HG03442 (cell line): ENCODE data around the gene ARMC2.
"Not testable (repeated sequence)": the region's sequence is repeated elsewhere in the genome, so short reads cannot be mapped to it uniquely, and the experiment has no call there.

Experiments
- ATAC-seq: cut with Tn5 transposase; IDR thresholded peaks from one replicate; pipeline ENCODE4 v1.9.1; 2021; ENCODE audit warnings: mild to moderate bottlenecking, moderate library complexity; ENCODE audit not compliant: unreplicated experiment

The ARMC2 gene

DNA sequence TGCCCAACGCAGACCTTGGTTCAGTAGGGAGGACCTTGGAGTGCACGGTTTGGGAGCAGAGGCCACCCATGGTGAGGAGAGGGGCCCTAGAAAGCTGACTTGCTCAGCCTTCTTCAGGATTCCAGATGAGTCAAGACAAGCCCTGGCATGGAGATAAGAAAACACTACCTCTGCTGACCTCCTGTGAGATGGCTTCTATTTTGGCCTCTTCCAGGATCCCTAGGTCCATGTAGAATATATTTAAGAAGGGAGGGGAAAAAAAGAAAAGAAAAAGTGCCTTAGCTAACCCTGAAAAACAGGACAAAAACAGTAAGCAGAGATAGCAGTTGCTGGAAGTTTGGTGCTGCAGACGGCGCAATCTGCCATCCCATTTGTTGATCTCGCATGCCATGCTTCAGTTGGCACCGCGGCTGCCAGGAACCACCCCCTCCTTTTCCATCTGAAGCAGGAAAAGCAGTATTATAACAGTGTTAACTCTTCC lies 100.0 kb downstream of the ARMC2 start:
- ATAC-seq, result no peak

DNA sequence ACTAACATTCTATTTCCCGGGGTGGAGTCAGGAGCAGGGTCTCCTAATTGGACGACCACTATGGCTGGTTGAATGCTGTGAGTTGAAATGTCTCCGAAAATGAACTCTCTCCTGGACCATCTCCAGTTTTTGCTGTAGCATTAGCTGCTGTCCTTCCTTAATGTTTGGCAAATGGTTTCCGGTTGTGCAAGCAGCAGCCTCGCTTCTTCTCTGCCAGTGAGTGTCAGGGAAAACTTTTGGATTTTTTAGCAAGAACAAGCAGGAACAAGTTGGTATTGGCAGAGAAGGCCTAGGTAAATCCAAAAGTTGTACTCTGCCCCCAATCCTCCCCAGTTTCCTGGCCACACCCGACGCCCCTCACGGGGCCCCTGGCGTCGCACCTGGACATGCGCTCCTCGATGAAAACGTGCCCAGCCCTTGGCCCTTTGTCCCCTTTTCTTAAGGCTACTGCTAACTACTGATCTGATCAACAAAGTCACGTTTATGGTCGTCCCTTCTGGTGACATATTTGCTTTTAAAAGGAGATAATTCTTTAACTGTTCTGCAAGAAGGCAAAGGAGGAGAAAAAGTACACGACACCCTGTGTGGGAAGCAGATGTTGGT lies 103.2 kb downstream of the ARMC2 start:
- ATAC-seq, result no peak

DNA sequence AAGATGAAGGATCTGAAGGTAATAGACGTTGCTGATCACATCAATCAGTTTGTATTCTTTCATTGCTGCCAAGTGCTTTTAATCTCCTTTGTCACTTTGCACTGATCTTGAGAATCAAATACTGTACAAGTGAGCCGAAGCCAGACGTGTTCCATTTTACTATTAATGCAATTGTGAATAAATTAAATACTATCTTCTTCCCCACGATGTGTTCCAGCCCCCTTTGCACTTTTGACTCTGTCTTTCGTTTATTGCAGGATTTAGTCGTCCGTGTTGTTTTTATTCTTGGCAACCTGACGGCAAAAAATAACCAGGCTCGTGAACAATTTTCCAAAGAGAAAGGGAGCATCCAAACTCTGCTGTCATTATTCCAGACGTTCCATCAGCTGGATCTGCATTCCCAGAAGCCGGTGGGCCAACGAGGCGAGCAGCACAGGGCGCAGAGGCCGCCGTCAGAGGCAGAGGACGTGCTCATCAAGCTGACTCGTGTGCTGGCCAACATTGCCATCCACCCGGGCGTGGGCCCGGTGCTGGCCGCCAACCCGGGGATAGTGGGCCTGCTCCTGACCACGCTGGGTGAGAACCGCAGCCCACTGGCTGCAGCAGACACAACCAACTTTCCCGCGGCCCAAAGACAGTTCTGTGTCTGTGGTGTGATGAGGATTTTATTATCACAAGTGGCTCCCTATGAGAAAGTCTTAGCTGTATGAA lies 104.7 kb downstream of the ARMC2 start:
- no peak for ATAC-seq

DNA sequence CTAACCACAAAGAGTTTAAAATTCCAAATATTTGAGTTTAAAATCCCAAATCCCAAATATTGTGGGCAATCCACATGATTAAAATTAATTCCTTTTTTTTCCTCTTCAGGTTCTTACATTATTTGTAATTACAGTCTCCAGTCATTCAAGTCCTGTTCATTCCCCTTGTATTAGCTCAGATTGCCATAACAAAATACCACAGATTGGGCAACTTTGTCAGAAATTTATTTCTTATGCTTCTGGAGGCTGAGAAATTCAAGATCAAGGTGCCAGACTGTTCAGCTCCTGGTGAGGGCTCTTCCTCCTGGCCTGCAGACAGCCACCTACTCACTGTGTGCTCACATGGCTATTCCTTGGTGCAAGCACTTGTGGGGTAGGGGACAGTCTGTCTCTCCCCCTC lies 105.5 kb downstream of the ARMC2 start:
- ATAC-seq, result no peak

DNA sequence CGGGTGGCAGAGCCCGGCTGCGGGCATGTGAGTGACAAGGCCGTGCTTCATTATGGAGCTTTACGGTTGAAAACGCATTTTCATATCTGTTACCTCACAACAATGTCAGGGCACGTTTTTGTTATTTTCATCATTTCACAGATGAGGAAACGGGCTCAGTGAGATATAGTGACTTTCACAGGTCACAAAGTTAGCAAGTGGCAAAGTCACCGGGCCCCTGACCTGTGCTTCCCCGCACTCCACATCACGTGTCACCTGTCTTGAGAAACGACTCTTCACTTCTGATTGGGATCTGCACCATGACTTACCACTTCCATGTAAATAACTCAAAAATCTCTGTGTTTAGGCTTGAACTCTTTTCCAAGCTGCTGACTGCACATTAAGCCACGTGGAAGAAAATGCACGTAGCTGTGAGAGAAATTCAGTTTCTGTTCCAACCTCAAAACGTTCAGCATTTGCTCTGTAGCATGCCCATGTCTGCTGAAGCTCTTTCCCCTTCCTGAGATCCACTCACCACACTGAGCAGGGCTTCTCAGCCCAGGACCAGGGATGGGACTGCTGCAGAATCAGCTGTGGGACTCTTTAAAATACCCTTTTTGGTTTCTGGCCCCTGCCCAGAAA lies 107.2 kb downstream of the ARMC2 start:
- ATAC-seq, result no peak

DNA sequence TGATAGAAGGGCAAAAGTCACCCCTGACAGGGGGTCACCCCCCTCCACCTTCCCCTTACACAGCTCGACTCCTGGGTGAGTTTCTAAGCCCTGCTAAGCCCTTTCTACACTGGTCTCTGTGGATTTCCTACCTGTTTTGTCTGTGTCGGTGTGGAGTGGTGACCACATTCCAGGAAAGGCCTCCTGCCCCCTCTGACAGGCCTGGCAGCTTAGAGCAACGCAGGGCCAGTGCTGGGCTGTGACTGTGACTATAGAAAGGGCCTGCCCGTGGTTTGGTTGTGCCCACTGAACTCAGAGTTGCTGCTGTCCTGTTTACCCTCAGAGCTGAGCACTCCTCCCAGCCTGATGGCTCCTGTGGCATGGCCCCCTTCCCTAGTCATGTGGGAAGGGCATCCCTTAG lies 109.0 kb downstream of the ARMC2 start:
- no peak for ATAC-seq

DNA sequence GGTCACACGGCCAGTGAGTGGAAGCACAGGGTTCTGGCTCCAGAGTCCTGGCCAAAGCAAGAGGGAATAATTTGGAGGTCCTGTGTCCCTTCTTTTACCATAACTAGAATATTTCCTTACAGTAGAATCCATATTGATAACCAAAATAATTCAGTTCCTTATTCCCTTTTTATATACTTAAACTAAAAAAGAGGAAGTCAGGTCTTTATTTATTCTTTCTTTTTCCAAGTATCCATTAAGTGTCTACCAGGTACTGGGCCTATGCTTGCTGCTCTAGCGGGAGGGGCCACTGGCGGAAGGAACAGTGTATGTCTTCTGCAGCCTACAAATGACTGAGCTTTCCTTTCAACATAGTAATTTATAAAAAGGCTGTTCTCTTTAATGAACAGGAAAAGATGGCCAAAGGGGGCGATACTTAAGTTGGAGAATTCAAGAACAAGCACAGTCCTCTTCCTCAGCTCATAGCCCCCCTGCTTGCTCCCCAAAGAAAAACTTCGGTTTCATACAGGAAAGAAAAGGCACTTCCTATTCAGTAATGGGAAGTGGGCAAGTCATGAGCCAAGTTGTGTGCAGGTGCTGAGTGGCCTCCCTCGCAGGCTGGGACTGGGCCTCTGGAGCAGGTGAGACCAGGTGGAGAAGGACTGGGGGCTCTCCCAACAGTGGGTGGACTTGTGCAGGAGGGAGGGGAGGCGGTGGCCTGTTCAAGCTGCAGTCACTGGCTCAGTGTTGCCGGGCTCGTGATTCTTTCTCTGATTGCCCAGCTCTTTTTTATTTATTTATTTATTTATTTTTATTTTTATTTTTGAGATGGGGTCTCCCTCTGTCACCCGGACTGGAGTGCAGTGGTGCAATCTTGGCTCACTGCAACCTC lies 110.9 kb downstream of the ARMC2 start:
- no peak for ATAC-seq

DNA sequence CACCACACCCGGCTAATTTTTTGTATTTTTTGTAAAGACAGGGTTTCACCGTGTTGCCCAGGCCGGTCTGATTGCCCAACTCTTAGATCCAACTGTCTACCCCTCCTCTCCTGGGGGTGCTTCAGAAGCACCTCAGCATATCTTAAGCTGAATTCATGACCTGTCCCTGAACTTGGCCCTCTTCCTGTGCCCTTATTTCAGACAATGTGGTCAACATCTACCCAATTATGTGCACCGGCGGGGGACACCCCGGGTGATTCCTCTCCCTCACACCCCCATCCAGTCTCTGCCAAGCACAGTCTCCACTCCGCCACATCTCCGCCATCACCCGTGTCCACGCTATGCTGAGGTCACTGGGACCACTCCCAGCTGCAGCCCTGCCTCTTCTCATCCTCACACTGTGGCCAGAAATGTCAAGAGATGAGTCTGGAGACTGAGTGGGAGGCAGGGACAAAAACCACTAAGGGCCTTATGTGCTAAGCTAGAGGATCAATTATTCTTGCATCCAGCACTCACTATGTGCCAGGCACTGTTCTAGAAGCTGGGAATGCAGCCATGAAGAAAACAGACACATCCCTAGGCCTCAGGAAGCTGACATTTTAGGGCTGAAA lies 111.9 kb downstream of the ARMC2 start:
- ATAC-seq, result no peak

DNA sequence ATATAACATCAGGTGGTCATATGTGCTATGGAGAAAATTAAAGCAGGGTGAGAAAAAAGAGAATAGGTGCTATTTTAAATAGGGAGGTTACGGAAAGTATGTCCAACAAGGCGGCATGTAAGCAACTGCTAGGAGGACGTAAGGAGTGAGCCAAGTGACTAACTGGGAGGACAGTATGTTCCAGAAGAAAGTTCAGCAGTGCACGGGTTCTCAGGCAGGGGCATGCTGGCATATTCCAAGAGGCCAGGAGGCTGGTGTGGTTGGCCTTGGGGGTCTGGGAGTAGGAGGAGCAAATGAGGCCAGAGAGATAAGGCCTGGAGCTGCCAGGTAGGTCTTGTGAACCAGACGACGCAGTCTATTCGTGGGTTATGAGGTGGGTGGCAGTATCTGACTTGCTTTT lies 112.4 kb downstream of the ARMC2 start:
- ATAC-seq, result no peak

DNA sequence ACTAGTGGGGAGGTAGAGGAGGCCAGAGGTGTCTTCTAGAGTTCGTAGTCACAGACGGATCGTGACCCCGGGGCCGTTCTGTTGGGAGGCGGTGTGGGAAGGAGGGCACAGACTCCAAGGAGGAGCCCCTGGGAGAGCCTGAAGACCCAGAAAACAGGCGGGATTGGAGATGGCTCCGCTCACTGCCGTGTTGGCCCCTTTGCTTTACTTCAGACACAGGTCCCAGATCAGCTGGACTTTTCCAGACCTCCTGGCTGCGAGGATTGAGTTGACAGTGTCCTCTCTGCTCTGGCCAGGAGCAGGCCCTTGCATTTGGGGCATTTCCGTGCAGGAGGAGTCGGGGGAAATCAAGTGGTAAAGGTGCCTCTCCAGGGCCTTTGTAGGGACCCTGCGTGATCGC lies 112.9 kb downstream of the ARMC2 start:
- no peak for ATAC-seq

DNA sequence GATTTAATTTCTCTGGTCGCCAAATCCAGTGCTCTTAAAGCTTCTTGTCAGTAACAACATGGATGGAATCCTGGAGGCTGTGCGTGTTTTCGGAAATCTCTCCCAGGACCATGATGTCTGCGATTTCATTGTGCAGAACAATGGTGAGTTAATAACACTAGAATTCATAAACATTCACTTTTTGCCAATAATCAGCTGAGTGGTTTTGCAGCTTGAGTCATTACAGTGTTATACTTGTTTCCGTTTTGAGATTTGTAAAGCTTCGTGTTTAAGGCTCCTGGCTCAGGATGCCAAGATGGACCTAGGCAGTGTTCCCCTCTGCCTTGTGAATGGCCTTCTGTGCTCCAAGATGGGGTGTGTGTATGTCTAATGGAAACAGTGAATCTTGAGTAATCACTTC lies 113.8 kb downstream of the ARMC2 start:
- ATAC-seq, result no peak

DNA sequence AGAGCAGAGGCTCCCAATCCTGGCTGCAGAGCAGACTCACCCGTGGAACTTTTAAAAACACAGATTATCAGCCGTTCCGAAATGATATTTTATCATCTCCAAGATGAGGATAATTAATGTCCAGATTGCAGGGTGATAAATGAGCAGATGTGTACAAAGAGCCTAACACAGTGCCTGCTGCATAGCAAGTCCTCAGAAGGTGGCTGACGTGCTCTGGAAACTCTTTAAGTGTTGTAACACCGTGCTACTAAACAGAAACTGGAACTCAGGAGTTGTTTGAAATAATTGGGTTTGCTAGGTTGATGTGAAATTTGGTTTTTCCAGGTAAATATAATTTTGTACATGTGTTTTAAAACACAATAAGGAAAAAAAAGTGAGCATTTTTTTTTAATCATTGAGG lies 118.0 kb downstream of the ARMC2 start:
- ATAC-seq, result no peak

DNA sequence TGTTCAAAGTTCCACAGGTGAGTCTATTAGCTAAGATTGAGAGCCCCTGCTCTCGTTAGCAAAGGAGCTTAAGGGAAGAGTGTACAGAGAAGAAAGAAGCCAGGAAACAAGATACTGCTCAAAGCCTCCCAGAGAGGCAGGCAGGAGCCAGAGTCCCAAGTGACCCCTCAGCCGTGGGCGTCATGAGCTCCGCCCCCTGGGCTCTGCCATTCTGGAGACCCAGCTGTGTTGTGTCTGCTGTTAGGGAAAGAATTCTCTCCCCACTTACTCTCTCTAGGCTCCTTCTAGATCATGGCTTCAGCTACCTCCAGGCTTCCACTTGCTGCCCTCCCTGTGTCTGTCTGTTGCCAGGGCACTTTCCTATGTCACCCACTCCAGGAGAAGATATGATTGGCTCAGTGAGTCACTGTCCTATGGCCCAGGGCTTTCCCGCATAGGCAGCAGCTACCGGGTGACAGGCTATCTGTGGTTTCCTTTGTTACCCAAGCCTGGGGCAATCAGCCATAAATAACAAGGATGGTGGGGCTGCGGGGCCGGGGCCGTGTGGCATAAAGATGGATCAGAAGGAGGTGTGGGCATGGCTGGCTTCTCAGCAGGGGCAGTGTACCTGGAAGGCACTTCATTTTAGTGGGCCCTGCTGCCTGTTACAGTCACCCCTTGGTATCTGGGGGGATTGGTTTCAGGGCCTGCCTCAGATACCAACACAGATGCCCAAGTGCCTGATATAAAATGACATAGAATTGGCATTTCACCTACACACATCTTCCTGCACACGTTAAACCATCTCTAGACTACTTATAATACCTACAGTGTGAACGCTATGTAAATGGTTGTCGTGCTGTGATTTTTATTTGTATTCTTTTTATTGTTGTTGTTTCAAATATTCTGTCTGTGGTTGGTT lies 118.9 kb downstream of the ARMC2 start:
- no peak for ATAC-seq

DNA sequence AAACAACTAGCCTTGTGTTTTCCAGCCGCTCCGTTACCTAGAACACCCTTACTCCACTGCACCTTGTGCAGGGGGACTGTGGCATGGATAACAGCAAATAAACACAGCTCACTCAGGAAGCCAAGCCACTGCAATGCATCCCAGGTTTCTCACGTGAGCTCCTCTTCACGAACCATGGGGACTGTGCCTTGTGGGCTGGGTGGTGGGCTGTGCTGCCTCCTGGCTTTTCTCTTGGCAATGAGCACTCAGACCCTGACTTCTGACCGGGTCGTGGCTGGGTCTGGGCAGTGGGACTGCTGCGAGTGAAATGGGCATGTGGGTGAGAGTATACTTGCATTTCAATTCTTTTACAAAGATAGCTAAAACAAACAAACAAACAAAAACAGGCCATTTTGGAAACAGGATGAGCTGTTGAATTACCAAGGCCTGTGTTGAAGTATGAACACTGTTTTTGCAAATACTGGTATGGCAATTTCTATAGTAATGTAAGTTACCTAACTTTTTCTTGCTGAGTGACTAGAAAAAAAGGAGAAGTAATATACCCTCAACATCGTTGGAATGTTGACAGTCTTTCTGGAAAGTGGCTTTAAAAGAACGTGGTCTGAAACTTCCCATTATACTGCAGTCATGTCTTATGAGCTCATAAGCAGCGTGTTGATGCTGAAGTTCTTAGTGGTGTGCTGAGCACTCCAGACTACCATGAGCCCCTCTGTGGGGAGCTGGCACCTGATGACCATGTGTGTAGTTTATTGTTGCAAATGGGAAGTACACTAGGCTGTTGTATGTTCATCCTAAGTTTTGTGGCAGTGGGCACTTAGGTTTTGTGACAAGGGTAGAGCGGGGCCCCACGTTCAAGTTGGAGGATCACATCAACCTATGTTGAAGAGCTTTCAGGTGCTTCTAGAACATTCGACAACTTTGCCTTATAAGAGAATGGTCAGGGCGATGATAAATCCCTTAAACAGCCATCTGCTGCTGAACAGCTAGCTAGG lies 120.4 kb downstream of the ARMC2 start:
- no peak for ATAC-seq

DNA sequence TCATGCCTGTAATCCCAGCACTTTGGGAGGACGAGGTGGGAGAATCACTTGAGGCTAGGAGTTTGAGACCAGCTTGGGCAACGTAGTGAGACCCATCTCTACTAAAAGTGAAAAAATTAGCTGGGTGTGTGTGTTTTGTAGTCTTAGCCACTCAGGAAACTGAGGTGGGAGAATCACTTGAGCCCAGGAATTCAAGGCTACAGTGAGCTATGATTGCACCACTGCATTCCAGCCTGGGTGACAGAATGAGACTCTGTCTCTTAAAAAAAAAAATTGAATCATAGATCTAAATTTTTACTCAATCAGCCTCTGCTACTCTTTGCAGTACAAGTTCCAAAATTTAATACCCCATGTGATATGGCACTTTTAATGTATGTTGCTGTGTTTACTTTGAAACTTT lies 121.6 kb downstream of the ARMC2 start:
- ATAC-seq, result no peak

DNA sequence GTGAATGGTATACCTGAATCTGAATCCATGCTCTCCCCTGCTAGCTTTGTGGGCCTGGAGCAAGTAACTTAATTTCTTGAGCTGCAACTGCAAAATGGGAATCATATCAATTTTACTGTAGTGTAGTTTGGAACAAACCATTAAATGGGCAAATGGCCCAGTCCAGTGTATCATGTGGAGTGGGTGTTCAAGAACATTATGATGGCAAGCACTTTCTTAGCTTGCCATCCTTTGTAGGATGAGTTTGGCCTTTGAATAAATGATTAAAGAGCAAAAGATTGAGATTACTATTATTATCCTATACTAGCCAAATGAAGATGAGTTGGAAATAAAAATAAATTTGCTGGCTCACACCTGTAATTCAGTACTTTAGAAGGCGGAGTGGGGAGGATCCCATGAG lies 126.0 kb downstream of the ARMC2 start:
- no peak for ATAC-seq

DNA sequence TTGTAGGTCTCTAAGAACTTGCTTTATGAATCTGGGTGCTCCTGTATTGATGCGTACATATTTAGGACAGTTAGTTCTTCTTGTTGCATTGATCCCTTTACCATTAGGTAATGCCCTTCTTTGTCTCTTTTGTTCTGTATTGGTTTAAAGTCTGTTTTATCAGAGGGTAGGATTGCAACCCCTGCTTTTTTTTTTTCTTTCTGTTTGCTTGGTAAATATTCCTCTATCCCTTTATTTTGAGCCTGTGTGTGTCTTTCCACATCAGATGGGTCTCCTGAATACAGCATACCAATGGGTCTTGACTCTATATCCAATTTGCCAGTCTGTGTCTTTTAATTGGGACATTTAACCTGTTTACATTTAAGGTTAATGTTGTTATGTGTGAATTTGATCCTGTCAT lies 130.4 kb downstream of the ARMC2 start:
- ATAC-seq, result not testable (repeated sequence)

DNA sequence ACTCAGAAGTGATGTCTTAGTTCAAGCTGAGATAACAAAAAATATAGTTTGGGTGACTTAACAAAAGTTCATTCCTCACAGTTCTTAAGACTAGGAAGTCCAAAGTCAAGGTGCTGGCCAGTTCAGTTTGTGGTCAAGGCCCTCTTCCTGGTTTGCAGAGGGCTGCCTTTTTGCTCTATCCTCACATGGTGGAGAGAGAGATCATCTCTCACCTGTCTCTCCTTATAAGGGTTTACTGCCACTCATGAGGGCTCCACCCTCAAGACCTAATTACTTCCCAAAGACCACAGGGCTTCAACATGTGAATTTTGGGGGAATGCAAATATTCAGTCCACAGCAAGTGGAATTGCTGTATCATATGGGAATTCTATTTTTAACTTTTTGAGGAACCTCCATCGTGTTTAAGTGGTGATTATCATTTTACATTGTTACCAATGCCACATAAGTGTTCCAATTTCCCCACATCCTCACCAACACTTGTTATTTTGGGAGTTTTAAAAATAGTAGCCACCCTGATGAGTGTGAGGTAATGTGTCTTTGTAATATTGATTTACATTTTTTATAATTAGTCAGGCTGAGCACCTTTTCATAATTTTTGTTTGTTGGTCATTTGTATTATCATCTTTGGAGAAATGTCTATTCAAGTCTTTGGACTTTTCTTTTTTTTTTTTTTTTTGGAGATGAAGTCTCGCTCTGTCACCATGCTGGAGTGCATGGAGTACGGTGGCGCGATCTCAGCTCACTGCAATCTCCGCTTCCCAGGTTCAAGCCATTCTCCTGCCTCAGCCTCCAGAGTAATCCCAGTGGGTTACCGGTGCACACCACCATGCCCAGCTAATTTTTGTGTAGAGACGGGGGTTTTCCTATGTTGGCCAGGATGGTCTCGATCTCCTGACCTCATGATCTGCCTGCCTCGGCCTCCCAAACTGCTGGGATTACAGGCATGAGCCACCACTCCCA lies 134.2 kb downstream of the ARMC2 start:
- ATAC-seq, result no peak
